Skin epidermis (tissue), 12 donors: ENCODE data around the gene PAXX.
A peak's percentile ranks its signal among the peaks of the same experiment; 100 is the strongest.

Experiments used
- H3K27ac ChIP-seq, 21 experiments: fragments of 200-600 bp; sonication (generic) in 11 of 21; one replicate each; pipeline ENCODE4 v1.5.0; 2020; ENCODE audit warnings: mild to moderate bottlenecking in 3 of 21, inconsistent platforms in 2 of 21, moderate library complexity in 2 of 21
- H3K4me3 ChIP-seq, 7 experiments: fragments of 200-600 bp; sonication (generic) in 2 of 7; one replicate each; pipeline ENCODE4 v1.5.0; 2020; ENCODE audit warnings: inconsistent platforms in 2 of 7, mild to moderate bottlenecking in 2 of 7, moderate library complexity in 1 of 7

PAXX gene

DNA sequence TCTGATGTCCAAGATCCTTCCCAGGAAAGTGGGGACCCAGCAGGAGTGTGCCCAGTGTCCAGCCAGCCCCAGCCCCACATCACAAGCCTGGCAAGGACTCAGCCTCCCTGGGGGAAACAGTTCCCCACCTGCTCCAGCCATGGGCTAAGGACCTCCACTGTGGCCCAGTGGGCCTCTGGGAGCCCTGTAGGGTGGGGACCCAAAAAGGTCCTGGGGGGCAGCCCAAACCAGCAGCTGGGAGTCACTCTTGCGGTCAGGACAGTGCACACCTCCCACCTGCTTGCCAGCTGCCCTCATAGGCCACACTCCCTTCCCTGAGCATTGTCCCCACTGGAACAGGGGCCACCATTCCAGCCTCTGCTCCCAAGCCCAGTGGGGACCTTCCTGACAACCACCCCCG is 34.2 kb downstream of the PAXX start:
- peak overlapping the region in 3 of 21 experiments; percentile 6 to 57 (median 35) for H3K27ac ChIP-seq
- no peak overlapping the region for H3K4me3 ChIP-seq

DNA sequence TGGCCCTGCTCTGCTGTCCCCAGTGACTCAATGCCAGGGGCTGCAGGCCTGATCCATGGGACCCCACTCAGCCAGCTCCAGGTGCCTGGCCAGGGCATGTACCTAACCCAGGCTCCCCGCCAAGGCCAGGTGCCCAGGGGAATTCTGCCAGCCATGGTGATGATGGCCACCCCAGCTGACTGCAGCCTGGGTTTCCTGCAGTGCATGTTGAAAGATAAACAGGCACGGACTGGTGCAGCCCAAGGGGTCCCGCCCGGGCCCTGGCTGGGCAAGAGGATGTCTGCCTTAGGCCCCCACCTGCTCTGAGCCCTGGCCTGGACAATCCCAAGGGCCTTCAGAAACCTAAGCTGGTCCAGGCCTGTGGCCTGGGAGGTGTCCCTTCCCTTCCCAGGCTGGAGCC is 34.6 kb downstream of the PAXX start:
- H3K27ac ChIP-seq, result peak overlapping the region in 8 of 21 experiments; percentile 35 to 69 (median 54)
- H3K4me3 ChIP-seq, result peak overlapping the region in 3 of 7 experiments; percentile 39 to 56 (median 41)

DNA sequence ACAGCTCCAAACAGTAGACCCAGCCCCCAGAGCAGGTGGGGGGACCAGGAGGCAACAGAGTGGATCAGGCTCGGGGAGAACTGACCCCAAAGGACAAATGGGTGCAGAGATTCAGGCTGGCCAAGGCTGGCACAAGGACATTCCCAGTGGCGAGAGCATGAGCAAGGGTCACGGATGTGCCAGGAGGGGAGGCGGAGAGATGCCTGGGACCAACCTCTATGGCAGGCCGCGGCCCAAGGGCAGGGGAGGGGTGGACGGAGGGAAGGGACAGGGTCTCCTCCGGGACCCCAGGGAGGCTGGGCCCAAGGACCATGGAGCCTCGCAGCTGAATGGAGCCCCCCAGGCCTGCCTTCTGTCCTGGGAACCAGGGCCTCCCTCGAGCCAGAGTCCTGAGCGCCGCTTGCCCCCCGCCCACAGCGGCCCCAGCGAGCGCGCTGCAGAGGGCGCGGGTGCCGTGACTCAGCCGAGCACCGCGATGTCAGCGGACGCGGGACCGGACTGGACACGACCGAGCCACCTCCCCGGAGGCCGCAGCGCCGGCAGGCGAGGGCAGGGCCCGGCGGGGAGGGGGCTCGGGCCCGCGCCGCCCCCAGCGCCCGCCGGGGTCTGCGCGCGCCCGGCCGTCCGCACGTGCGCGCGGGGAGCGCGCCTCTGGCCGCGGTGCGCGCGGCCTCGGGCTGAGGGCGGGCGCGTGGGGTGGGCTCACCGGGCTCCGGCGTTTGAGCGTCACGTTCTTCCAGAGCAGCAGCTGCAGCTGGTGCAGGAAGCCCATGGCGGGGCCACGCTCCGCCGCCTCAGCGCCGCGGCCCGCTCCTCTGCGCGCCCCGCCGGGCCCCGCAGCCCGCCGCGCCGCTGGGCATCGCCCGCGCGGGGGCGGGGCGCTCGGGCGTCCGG is 35.4 kb downstream of the PAXX start, which contains the start of gene ABCA2:
Gene ABCA2, minus strand, starts transcription at position 869 of the 894 bp plus-strand sequence. Its CDS starts 97 bp downstream, at position 772.
- peak within 1 kb of the TSS; percentile 36 to 58 (median 48) for H3K4me3 ChIP-seq
- H3K27ac ChIP-seq, result peak within 1 kb of the TSS in 20 of 21 experiments; percentile 35 to 92 (median 74)

DNA sequence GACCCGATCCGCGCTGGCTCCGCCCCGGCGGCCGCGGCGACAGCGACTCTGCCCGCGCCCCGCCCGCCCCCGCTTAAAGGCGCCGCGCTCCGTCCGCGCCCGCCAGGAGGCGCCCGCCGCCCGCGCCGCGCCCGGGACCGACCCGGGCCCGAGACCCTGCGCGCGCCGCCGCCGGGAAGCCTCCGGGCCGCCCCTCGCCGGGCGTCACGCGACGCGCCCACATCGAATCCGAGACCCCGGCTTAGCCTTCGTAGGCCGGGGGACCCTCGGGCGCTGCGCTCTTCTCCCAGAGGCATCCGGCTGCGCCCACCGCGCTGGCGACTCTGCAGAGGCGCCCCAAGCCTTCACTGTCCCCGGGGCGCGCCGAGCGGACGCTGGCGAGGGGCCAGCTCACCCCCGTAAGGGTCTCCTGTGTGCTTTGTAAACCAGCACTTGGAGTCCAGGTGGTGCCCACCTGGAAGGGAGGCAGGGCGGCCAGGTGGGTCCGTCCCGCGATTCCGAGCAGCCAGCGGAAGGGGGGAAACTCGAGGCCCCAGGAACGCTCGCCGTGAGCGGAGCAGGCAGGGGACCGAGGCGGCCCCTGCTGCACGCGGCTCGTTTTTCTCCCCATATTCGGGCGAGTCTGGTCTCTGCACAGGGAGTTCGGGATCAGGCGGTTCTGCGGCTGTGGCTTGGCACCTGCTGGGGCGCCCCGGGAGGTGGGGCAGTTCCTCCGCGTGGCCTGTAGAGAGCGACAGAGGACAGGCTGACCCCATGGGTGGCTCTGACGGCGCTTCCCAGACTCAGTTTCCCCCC is 36.2 kb downstream of the PAXX start:
- H3K27ac ChIP-seq, result peak overlapping the region in 19 of 21 experiments; percentile 31 to 92 (median 74)
- H3K4me3 ChIP-seq, result peak overlapping the region; percentile 34 to 58 (median 48)

DNA sequence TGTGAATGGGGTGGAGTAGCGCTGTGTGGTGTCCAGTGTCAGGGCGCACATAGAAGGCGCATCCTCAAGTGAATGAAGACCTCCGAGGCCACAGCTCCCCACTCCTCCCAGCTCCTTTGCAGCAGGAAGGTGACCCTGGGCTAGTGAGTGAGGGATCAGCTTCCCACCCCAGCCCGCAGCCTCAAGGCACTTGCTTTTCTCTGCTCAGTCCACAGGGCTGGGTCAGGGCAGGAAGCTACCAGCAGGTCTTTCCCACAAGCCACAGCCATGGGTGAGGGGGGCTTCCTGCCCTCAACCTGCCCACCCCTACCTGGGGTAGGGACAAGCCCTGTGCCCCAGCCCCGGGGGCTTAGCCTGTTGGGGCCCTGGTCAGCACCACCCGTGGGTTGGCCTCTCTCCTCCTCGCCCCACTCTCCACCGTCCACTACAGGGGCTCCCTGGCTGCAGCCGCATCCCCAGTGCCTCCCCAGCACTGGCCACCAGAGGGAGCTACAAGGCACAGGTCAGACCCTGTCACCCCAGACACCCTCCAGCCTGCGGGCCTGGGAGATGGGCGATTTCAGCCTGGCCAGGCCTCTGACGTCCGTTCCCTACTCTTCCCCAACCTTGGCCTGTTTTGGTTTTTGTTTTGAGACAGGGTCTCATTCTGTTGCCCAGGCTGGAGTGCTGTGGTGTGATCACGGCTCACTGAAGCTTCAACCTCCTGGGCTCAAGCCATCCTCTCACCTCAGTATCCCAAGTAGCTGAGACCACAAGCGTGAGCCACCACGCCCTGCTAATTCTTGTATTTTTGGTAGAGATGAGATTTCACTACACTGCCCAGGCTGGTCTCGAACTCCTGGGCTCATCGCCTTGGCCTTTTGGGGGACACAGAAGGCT is 37.1 kb downstream of the PAXX start:
- Histone ChIP-seq H3K27ac (peak overlapping the region in 17 of 21 experiments; percentile 0 to 92 (median 76)), H3K4me3 (peak overlapping the region; percentile 34 to 58 (median 48))

DNA sequence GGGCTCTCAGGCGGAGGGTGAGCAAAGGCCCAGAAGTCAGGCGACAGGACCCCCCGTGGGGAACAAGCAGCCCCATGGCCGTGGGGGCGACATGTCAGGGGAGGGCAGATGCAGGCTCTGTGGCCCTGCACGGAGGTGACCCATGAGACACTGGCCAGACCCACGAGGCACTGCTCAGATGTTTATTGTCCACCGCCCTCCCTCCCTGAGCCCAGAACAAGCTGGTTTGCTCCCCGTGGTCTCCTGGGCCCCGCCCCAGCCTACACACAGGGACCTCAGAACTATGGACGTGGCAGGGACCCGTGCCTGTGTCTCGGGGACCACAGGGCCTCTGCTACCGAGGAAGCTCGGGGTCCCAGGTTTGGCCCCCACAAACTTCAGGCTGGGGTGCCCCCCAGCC is 37.8 kb downstream of the PAXX start:
- peak overlapping the region; percentile 13 to 58 (median 19) for H3K4me3 ChIP-seq
- peak overlapping the region in 17 of 21 experiments; percentile 0 to 92 (median 74) for H3K27ac ChIP-seq

DNA sequence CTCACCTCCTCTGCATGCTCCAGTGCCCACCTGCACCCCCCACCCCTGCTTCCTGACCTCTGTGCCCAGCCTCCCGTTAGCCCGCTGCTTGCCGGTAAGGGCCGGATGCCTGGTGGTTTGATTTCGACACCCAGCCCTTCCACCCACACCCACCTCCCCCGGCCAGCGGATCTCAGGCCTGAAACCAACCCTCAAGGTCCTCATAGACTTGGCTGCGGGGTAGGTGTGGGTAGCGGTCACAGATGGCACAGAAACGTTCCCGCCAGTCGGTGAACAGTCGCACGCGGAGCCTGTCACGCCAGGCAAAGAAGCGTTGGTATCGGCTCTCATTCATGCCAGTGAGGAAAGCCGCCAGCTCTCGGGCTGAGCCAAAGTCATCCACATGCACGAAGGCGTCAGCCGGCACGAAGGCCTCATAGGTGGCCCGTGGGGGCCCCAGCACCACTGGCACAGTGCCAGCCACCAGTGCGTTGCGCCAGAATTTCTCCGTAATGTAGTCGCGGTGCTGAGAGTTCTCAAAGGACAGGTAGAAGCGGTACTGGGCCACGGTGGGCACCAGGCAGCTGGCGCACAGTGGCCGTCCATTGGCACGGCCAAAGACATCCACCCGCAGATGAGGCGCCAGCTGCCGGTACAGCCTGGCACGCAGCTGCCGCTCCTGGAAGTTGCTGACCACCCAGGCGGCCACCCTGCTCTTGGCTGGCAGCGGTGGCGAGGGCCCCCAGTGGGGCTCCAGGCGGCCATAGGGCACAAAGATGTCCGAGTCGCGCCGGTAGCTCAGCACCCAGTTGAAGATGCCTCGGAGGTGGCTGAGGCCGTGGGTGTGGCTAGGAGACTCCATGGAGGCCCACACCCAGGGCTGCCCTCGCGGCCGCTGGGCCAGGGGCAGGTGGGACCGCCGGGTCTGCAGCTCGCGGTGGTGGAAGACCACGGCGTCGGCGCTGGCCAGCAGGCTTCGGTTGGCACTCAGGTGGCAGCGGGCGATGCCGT is 38.6 kb downstream of the PAXX start:
- Histone ChIP-seq H3K4me3 (peak overlapping the region; percentile 13 to 58 (median 19)), H3K27ac (peak overlapping the region in 18 of 21 experiments; percentile 5 to 92 (median 72))

DNA sequence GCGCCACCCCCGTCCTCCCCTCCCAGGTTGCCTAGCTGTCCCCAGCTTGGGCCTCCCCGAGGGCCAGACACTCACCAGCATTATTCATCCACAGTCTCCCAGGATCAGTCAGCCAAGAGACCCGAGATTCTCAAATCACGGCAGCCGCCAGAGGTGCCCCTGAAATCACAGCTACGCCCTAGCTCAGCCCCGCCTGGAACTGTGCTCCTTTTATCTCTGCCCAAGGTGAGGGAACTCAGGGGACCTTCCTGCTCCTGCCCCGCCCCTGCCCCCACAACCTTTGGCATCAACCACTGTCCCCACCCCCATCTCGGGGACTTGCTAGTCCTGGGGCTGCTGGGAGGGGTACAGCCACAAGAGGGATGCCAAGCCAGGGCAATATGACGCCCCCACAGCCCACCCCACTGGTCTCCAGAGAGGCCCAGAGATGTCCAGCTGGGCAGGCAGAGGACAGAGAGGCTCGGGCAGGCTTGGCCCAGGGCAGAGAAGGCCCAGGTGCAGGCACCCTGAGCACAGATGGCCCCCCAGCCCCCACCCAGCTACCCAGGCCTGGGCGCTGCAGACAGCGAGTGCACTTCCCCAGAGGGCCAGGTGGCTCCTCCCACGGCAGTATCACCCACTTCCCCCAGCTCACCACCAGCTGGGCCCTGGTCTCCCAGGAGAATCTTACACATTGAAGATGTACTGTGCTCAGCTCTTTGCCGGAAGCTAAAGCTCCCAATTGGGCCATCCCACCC is 39.9 kb downstream of the PAXX start, which contains the start of gene FUT7:
Gene FUT7, minus strand, starts transcription at position 185 of the 737 bp plus-strand sequence. Its CDS starts 97 bp downstream, at position 88.
- Histone ChIP-seq H3K27ac (peak within 1 kb of the TSS in 19 of 21 experiments; percentile 14 to 92 (median 65)), H3K4me3 (peak within 1 kb of the TSS; percentile 13 to 58 (median 19))

DNA sequence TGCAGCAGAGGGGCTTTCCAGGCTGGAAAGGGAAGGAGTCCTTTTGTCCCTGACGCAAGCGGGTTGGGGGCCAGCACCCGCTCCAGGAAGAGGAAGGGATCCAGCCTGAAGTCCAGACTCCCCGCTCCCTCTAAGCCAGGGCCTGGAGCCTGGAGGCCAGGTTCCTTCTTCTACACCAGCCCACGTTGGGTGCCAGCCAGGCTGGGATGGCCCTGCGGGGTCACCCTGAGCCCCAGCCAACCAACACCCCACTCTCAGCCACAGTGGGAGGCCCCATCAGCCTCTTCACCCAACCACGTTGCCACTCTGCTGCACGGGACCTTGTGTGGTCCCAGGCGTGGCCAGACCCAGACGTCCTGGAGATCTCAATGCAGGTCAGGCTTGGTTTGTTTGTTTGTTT is 40.6 kb downstream of the PAXX start:
- H3K4me3 ChIP-seq, result peak overlapping the region in 5 of 7 experiments; percentile 0 to 54 (median 19)
- H3K27ac ChIP-seq, result peak overlapping the region in 15 of 21 experiments; percentile 24 to 92 (median 72)

DNA sequence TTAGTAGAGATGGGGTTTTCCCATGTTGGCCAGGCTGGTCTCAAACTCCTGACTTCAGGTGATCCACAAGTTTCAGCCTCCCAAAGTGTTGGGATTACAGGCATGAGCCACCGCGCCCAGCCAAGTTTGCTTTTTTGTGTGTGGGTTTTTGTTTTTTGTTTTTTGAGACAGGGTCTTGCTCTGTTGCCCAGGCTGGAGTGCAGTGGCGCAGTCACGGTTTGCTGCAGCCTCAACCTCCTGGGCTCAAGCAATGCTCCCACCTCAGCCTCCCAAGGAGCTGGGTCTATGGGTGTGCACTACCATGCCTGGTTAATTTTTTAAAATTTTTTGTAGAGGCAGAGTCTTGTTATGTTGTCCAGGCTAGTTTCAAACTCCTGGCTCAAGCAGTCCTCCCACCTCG is 41.3 kb downstream of the PAXX start:
- H3K27ac ChIP-seq, result peak overlapping the region in 12 of 21 experiments; percentile 1 to 92 (median 75)
- peak overlapping the region in 6 of 7 experiments; percentile 1 to 54 (median 13) for H3K4me3 ChIP-seq

DNA sequence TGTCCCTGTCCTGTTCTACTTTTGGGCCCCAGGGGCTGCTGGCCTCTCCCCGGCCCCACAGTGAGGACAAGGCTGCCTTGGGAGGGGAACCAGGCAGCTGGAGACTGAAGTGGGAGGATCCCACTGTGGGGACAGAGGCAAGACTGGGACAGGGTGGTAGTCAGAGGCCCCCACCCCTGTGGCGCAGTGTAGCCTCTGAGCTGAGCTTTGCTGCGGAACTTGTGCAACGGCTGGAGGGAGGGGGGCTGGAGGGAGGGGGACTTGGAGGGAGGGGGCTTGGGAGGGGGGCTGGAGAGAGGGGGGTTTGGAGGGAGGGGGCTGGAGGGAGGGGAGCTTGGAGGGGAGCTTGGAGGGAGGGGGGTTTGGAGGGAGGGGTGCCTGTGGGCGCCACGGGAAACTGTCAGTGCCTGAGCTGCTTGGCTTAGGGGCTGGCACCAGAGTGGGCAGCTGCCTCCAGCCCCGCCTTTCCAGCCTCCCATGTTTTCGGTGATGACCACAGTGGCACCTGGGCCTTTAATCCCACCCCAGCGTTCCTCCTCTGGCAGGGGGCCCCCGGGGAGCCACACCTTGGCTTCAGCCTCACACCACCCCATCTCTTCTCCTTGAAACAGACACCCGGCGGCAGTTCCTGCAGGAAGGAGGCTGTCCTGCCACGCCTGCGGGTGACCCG is 42.0 kb downstream of the PAXX start:
- H3K27ac ChIP-seq, result peak overlapping the region in 15 of 21 experiments; percentile 1 to 92 (median 70)
- peak overlapping the region in 5 of 7 experiments; percentile 2 to 54 (median 13) for H3K4me3 ChIP-seq

DNA sequence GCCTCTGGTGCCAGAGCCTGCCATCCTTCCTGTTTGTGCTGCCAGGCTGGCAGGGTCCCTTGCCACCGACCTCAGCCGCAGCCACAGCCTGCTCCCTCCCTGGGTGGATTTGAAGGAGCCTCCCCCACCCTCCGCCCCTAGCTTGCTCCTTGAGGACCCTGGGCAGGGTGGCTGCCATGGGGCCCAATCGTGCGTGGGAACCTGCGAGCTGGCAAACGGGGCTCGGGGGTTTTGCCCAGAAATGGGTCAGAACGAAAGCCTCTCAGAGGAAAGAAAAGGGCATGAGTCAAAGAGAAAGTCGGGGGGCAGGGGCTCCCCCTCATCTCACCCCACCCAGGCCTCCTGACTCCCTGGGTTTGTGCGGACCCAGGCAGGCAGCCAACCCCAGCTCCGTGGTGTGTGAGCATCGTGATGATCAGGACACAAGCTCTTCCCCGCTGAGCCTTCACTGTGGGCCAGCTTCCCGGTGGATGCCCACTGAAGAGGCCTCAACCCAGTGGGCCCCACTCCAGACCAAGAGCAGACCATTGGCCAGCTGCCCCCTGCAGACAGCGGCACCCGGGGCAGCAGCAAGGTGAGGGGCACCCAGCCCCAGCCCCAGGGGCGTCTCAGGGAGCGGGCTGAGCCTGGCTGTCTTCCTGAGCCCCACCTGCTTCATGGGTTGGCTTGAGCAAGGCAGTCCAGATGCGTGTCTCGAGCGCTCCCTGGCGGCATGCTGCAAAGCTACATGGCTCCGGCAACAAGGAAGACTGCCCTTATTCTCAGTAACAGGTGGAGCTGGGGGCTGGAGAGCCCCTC is 42.7 kb downstream of the PAXX start:
- H3K4me3 ChIP-seq, result peak overlapping the region in 4 of 7 experiments; percentile 1 to 18 (median 2)
- peak overlapping the region in 16 of 21 experiments; percentile 1 to 92 (median 57) for H3K27ac ChIP-seq

DNA sequence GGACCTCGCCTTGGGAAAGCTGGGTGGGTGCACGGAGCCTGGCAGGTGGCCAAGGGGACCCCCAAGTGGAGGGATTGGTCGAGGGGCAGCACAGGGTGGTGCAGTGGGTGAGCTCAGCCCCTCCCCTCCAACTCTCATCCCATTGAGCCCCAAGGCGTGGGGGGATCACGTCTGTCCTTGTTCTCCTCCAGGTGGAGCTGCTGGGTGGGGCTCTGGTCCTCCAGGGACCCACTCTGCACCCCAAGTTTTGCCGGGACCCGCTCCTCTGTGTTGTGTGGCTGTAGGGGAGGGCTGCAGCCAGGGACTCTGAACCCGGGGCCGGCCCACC is 43.2 kb downstream of the PAXX start:
- H3K27ac ChIP-seq, result peak overlapping the region in 3 of 21 experiments; percentile 83 to 92 (median 91)
- H3K4me3 ChIP-seq, result no peak overlapping the region

DNA sequence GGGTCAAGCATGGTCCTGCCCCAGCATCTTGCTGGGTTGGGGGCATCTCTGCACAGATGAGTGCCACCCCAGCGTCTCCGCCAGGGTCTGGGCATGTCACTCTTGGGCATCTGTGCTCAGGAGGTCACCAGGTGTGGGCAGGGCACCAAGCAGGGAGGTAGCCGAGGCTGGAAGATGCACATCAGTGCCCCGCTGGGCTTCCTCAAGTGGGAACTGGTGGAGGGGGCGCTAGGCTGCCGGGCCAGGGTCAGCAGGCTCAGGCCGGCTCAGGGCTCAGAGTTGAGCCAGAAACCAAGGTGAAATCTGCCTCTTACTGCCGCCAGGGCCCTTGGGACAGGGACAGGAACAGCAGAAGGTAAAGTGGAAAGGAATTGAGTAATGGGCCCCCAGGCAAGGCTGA is 43.7 kb downstream of the PAXX start:
- Histone ChIP-seq H3K27ac (no peak overlapping the region), H3K4me3 (no peak overlapping the region)

DNA sequence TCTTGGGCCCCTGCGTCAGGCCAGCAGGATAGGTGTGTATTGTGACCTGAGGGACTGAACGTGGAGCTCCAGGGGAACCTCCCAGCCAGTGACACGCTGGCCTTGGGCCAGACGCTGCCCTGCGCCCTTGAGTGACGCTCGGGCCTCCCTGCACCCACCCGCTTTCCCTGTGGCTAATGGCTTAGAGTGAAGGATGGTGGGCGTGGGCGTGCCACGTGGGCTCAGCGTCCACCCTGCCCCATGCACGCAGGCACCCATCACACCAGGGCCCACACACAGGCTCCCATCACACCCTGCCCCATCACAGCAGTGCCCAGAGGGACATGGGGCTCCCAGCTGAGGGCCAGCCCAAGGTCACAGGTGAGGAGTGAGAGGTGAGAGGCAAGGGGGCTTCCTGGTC is 44.8 kb downstream of the PAXX start:
- Histone ChIP-seq H3K27ac (no peak overlapping the region), H3K4me3 (no peak overlapping the region)

DNA sequence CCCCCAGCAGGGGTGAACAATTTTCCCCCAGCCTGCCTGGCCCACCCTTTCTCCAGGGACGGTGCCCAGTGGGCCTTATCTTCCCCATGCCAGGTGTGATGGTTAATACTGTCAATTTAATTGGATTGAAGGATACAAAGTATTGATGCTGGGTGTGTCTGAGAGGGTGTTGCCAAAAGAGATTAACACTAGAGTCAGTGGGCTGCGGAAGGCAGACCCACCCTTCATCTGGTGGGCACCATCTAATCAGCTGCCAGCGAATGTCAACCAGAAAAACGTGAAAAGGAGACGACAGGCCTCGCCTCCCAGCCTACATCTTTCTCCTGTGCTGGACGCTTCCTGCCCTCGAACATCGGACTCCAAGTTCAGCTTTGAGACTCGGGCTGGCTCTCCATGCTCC is 45.3 kb downstream of the PAXX start:
- no peak overlapping the region for H3K27ac ChIP-seq
- H3K4me3 ChIP-seq, result no peak overlapping the region
